ENCODE data around the gene CPNE5. TPM values are rescaled to one million over a fixed set of nuclear protein-coding genes. Genes with fewer than 3 reads are reported as not detected.

The CPNE5 gene
- total and polyA plus RNA-seq, 9 of the 15 experiments (the other 6 are each of a cell fraction or from before 2014, with no cell fraction given) = 0.14 to 1.0 (median 0.46) TPM; not detected in 2

DNA sequence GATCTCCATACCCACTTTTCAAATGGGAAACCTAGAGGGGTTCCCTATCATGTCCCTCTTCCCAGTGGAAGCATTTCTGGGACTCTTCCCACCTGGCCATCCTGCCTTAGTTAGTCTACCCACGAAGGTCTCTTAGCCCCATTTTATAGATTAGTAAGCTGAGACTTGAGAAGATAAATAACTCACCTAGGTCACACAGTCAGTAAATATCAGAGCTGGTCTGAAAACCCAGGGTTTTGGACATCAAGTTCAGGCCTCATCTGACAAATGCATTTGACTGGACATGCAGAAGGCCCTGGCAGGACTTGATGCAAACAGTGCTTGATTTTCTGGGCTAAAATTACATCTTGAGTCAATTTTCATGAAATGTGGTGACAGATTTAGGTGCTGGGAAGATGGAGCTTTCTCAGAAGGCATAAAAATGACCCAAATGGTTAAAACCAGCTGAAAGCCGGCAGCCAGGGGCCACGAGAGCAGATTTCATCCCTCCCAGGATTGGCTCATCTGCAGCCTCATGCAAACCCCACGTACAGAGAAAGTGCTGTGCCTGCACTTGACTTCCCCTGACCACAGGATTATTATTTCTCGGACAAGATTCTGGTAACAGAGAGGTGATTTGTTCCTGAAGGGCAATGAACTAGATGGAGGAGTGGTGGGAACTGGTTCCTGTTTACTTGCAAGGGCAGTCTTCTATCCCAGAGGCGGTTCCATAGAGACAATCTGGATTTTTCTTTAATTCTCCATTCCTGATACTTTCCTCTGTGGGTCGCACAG lies 23.1 kb downstream of the CPNE5 start (continued):
- TF ChIP-seq NCOR1 (IDR thresholded peaks at IDR 0.05) (no peak), HDAC2 (IDR thresholded peaks at IDR 0.05) (peak; percentile 46; the same call in 1 of the 2 replicates), ZNF384 (IDR thresholded peaks at IDR 0.05; ENCODE audit: low read depth, low read length) (no peak), KDM1A (IDR thresholded peaks at IDR 0.05) (0 out of 4 replicates have a peak, but pooled peaks have one; percentile 31 to 38)

- CTCF ChIA-PET (ENCODE audit: low intra/inter-chr PET ratio) = no interaction called here
- in situ Hi-C loops (cut with MboI) (no loop called here), intact Hi-C loops (cut with micrococcal nuclease) (no loop called here)
- no TSS peak for BruUV-seq (replicated peaks)
- Histone ChIP-seq H3K4me1 (replicated peaks in 1 of 2; ENCODE audit: control insufficient read depth in 2 of 2, insufficient read depth in 2 of 2, low read length in 2 of 2) (peaks cover 0 to 8% of the 10 kb centered on the region in 2 experiments; a peak in 2 of 5 replicates), H2AFZ (ENCODE audit: low read depth, low read length) (no peak overlapping the region), H3K79me2 (ENCODE audit: control insufficient read depth, insufficient read depth, low read length) (no peaks in the 10 kb centered on the region), H3K27me3 (ENCODE audit: control insufficient read depth in 2 of 2, insufficient read depth in 2 of 2, low read length in 2 of 2) (no peaks in the 10 kb centered on the region; a peak in 1 of 5 replicates), H3K9me1 (ENCODE audit: control insufficient read depth, insufficient read depth, low read length) (no peaks in the 10 kb centered on the region), H3K27ac (ENCODE audit: extremely low read depth, low read depth, low read length) (no peak overlapping the region), H3K4me2 (ENCODE audit: insufficient read depth, low read length) (no peak overlapping the region), H3K36me3 (ENCODE audit: control insufficient read depth, insufficient read depth, low read length) (no peaks in the 10 kb centered on the region), H4K20me1 (replicated peaks; ENCODE audit: control insufficient read depth, insufficient read depth, low read length) (no peaks in the 10 kb centered on the region), H3K4me3 (no peak overlapping the region), H3K9me3 (replicated peaks; ENCODE audit: control insufficient read depth, insufficient read depth, low read depth, low read length) (no peaks in the 10 kb centered on the region), H3K9ac (ENCODE audit: insufficient read depth in 1 of 2, low read depth in 2 of 2, low read length in 2 of 2) (0 out of 4 replicates have a peak overlapping the region, but pooled peaks of 1 of the 2 experiments have one; percentile 49)
- POLR2A ChIA-PET = interaction anchor here (2.3 kb wide), 1 partner anchor 10 kb away, joined by 7 read pairs; no protein-coding TSS in a partner anchor
- WGBS (ENCODE audit: insufficient coverage, low coverage, missing lambda C conversion rate) = 30% methylated on average over 7 of the region's 7 CpGs
- ATAC-seq (no peak), FAIRE-seq (no peak), DNase-seq (ENCODE audit: extremely low read depth in 1 of 4, low spot score in 3 of 4) (no peak)
- no peak for TF ChIP-seq FOXA1 (IDR thresholded peaks at IDR 0.05; ENCODE audit: borderline replicate concordance)
- no peak for TF ChIP-seq CXXC5 (CRISPR knock-in tag; IDR thresholded peaks at IDR 0.05)
- no peak for TF ChIP-seq TBL1XR1 (IDR thresholded peaks at IDR 0.05; ENCODE audit: low read length in 2 of 2)
- TF ChIP-seq POLR3A (IDR thresholded peaks at IDR 0.05; ENCODE audit: borderline replicate concordance, extremely low read depth, insufficient read depth, insufficient read length) = no peak
- no peak for TF ChIP-seq TAF1 (IDR thresholded peaks at IDR 0.05; ENCODE audit: control insufficient read depth, extremely low read depth, insufficient read depth, low read length, severe bottlenecking)
- TF ChIP-seq FOXP1 (CRISPR knock-in tag; IDR thresholded peaks at IDR 0.05) = no peak
- no peak for TF ChIP-seq NFYB (IDR thresholded peaks at IDR 0.05; ENCODE audit: extremely low read depth, insufficient read length)
- TF ChIP-seq, protein P1, sequence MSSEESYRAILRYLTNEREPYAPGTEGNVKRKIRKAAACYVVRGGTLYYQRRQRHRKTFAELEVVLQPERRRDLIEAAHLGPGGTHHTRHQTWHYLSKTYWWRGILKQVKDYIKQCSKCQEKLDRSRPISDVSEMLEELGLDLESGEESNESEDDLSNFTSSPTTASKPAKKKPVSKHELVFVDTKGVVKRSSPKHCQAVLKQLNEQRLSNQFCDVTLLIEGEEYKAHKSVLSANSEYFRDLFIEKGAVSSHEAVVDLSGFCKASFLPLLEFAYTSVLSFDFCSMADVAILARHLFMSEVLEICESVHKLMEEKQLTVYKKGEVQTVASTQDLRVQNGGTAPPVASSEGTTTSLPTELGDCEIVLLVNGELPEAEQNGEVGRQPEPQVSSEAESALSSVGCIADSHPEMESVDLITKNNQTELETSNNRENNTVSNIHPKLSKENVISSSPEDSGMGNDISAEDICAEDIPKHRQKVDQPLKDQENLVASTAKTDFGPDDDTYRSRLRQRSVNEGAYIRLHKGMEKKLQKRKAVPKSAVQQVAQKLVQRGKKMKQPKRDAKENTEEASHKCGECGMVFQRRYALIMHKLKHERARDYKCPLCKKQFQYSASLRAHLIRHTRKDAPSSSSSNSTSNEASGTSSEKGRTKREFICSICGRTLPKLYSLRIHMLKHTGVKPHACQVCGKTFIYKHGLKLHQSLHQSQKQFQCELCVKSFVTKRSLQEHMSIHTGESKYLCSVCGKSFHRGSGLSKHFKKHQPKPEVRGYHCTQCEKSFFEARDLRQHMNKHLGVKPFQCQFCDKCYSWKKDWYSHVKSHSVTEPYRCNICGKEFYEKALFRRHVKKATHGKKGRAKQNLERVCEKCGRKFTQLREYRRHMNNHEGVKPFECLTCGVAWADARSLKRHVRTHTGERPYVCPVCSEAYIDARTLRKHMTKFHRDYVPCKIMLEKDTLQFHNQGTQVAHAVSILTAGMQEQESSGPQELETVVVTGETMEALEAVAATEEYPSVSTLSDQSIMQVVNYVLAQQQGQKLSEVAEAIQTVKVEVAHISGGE (CRISPR knock-in tag; IDR thresholded peaks at IDR 0.05) = no peak
- TF ChIP-seq, protein P2, sequence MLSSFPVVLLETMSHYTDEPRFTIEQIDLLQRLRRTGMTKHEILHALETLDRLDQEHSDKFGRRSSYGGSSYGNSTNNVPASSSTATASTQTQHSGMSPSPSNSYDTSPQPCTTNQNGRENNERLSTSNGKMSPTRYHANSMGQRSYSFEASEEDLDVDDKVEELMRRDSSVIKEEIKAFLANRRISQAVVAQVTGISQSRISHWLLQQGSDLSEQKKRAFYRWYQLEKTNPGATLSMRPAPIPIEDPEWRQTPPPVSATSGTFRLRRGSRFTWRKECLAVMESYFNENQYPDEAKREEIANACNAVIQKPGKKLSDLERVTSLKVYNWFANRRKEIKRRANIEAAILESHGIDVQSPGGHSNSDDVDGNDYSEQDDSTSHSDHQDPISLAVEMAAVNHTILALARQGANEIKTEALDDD (IDR thresholded peaks at IDR 0.05) = no peak
- TF ChIP-seq TSC22D4 (tag; IDR thresholded peaks at IDR 0.05) = no peak
- no peak for TF ChIP-seq SMC3 (conservative IDR thresholded peaks at IDR 0.05; ENCODE audit: insufficient read depth, low read depth, low read length)
Observed at GRCh38 chr6:36814249-36814648, 25.0 kb downstream of the CPNE5 start.
